Right atrium auricular region (tissue), 2 donors: ENCODE measurements around the gene ARHGEF37. TPM values are rescaled to one million over a fixed set of nuclear protein-coding genes. Genes with fewer than 3 reads are reported as not detected.
"Not testable (repeated sequence)": the region's sequence is repeated elsewhere in the genome, so short reads cannot be mapped to it uniquely, and the experiment has no call there.

Experiments used
- DNase-seq: peaks from one replicate; pipeline ENCODE4 v3.0.0-alpha.2; 2019; ENCODE audit warnings: low spot score
- H3K27ac ChIP-seq, 2 donors: fragments of 200-600 bp; sonication (generic); 1 replicate in 1 of 2; 2 replicates in 1 of 2; pipeline ENCODE4 v1.5.1; 2016 to 2019
- H3K27me3 ChIP-seq, 2 donors: fragments of 200-600 bp; sonication (generic); one replicate each; pipeline versions ENCODE4 v1.5.1 to v1.6.0; 2017 to 2019
- H3K36me3 ChIP-seq: fragments of 200-600 bp; sonication (generic); one replicate; pipeline ENCODE4 v1.5.1; 2016
- H3K4me1 ChIP-seq, 2 donors: fragments of 200-600 bp; sonication (generic); one replicate each; pipeline versions ENCODE4 v1.5.1 to v1.6.0; 2017 to 2019
- H3K4me3 ChIP-seq, 2 donors: fragments of 200-600 bp; sonication (generic); 1 replicate in 1 of 2; 2 replicates in 1 of 2; pipeline ENCODE4 v1.5.1; 2017 to 2019; ENCODE audit warnings: mild to moderate bottlenecking in 1 of 2, moderate library complexity in 1 of 2
- H3K9me3 ChIP-seq, 2 donors: fragments of 200-600 bp; sonication (generic); one replicate each; pipeline ENCODE4 v1.5.1; 2019
- CTCF ChIP-seq, 2 donors: fragments of 200-600 bp; sonication (generic); IDR thresholded peaks; one replicate each; pipeline ENCODE4 v1.5.1; 2019; ENCODE audit warnings: antibody characterized with exemption in 2 of 2
- total RNA-seq, 2 donors: library from RNA; depleted of rRNA; stranded (reverse); fragments of >200 nt; gene quantifications; one replicate each; pipeline ENCODE4 v1.1.0, GENCODE V29; 2016

Gene ARHGEF37
- total RNA-seq, 2 donors from 2014 or later = 11.0 to 13.7 TPM

- no peak overlapping the region for H3K4me3 ChIP-seq
- peaks cover 0 to 12% of the 10 kb centered on the region in 2 donors for H3K4me1 ChIP-seq
- peaks cover 13% of the 10 kb centered on the region for H3K36me3 ChIP-seq
- TF ChIP-seq CTCF (IDR thresholded peaks at IDR 0.05) = no peak
- peak overlapping the region; percentile 50 to 53 for H3K27ac ChIP-seq
- no peaks in the 10 kb centered on the region for H3K27me3 ChIP-seq
- DNase-seq = no peak
- no peaks in the 10 kb centered on the region for H3K9me3 ChIP-seq
Observed at GRCh38 chr5:149597618-149598017, 16.3 kb downstream of the ARHGEF37 start.

GRCh38 chr5:149598234-149598633 lies 16.9 kb downstream of the ARHGEF37 start:
- H3K9me3 ChIP-seq, H3K4me3 ChIP-seq, H3K27ac ChIP-seq, H3K27me3 ChIP-seq, DNase-seq: not testable (repeated sequence)
- Histone ChIP-seq H3K36me3 (peaks cover 13% of the 10 kb centered on the region), H3K4me1 (peaks cover 0 to 12% of the 10 kb centered on the region in 2 donors)

GRCh38 chr5:149598966-149599365 lies 17.7 kb downstream of the ARHGEF37 start:
- no peaks in the 10 kb centered on the region for H3K9me3 ChIP-seq
- DNase-seq = no peak
- H3K36me3 ChIP-seq = peaks cover 13% of the 10 kb centered on the region
- H3K4me3 ChIP-seq = no peak overlapping the region
- H3K27me3 ChIP-seq = no peaks in the 10 kb centered on the region
- no peak for TF ChIP-seq CTCF (IDR thresholded peaks at IDR 0.05)
- H3K4me1 ChIP-seq = peaks cover 0 to 12% of the 10 kb centered on the region in 2 donors
- no peak overlapping the region for H3K27ac ChIP-seq

- Histone ChIP-seq H3K27ac (no peak overlapping the region), H3K36me3 (peaks cover 13% of the 10 kb centered on the region)
Observed at GRCh38 chr5:149599375-149599774, 18.1 kb downstream of the ARHGEF37 start.

GRCh38 chr5:149600932-149601331 lies 19.6 kb downstream of the ARHGEF37 start:
- Histone ChIP-seq H3K27me3 (no peaks in the 10 kb centered on the region), H3K4me1 (peaks cover 0 to 18% of the 10 kb centered on the region in 2 donors), H3K36me3 (peaks cover 13% of the 10 kb centered on the region), H3K27ac (no peak overlapping the region), H3K9me3 (no peaks in the 10 kb centered on the region), H3K4me3 (no peak overlapping the region)
- TF ChIP-seq CTCF (IDR thresholded peaks at IDR 0.05) = no peak
- no peak for DNase-seq

More at GRCh38 chr5:149599375-149599774, 18.1 kb downstream of the ARHGEF37 start:
- H3K9me3 ChIP-seq = no peaks in the 10 kb centered on the region
- TF ChIP-seq CTCF (IDR thresholded peaks at IDR 0.05) = no peak
- H3K4me3 ChIP-seq = no peak overlapping the region
- no peak for DNase-seq
- H3K4me1 ChIP-seq = peaks cover 0 to 12% of the 10 kb centered on the region in 2 donors
- H3K27me3 ChIP-seq = no peaks in the 10 kb centered on the region

GRCh38 chr5:149603210-149603609 lies 21.9 kb downstream of the ARHGEF37 start:
- H3K27ac ChIP-seq = no peak overlapping the region
- TF ChIP-seq CTCF (IDR thresholded peaks at IDR 0.05) = no peak
- no peak overlapping the region for H3K4me3 ChIP-seq
- H3K9me3 ChIP-seq = no peaks in the 10 kb centered on the region
- peaks cover 0 to 11% of the 10 kb centered on the region in 2 donors for H3K4me1 ChIP-seq
- no peak for DNase-seq
- H3K36me3 ChIP-seq = peaks cover 13% of the 10 kb centered on the region
- H3K27me3 ChIP-seq = no peaks in the 10 kb centered on the region
